Tibial nerve (tissue), 3 donors: ENCODE results near the gene NETO1.

ENCODE experiments used
- CTCF ChIP-seq, 5 experiments: fragments of 200-600 bp in 3 of 5; fragments of 450-650 bp in 2 of 5; sonication (generic) in 3 of 5; IDR thresholded peaks; one replicate each; pipeline ENCODE4 v1.5.1; 2016 to 2019; ENCODE audit warnings: antibody characterized with exemption in 5 of 5, mild to moderate bottlenecking in 3 of 5, moderate library complexity in 2 of 5
- POLR2A ChIP-seq, 2 donors: fragments of 450-650 bp; IDR thresholded peaks; one replicate each; pipeline ENCODE4 v1.6.1; 2017; ENCODE audit warnings: antibody characterized with exemption in 2 of 2, mild to moderate bottlenecking in 2 of 2, moderate library complexity in 2 of 2

- no peak for TF ChIP-seq CTCF (IDR thresholded peaks at IDR 0.05)
- no peak for TF ChIP-seq POLR2A (IDR thresholded peaks at IDR 0.05)
Measured at GRCh38 chr18:72828601-72829000, 39.2 kb downstream of the NETO1 start.
